ENCODE measurements around the gene LRP2. TPM values are rescaled to one million over a fixed set of nuclear protein-coding genes. Genes with fewer than 3 reads are reported as not detected.

The LRP2 gene
- total and polyA plus RNA-seq, 2 of the 8 experiments (the other 6 are each of a cell fraction or from before 2014, with no cell fraction given): 2.0 to 2.9 TPM

DNA sequence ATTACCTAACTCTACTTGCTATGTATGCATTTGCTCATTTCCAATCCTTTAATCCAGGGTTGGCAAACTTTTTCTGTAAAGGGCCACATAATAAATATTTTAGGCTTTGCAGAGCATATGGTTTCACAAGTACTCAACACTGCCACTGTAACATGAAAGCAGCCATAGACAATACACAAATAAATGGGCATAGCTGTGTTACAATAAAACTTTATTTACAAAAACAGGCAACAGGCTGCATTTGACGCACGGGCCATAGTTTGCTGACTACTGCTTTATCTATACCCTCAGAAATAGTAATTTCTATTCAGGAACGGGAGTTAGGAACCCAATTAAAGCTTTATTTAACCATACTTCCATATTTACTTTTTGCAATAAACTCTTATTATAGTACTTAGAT lies 154.3 kb downstream of the LRP2 start:
- H2BK20ac ChIP-seq (ENCODE audit: low read length): no peak overlapping the region
- no peaks in the 10 kb centered on the region for H3K79me1 ChIP-seq (ENCODE audit: low read depth, low read length)
- H2BK12ac ChIP-seq (ENCODE audit: low read depth, low read length): no peak overlapping the region
- no peak overlapping the region for H3K56ac ChIP-seq (replicated peaks; ENCODE audit: insufficient read length, low read depth, low read length)
- no peak overlapping the region for H4K5ac ChIP-seq (ENCODE audit: insufficient read length, low read depth, low read length)
- no peak overlapping the region for H2AK5ac ChIP-seq (ENCODE audit: low read depth, low read length)
- H3K4ac ChIP-seq (replicated peaks; ENCODE audit: insufficient read length, low read depth, low read length): no peak overlapping the region
- no peak overlapping the region for H3K23ac ChIP-seq (ENCODE audit: insufficient read length)
- peaks cover 0 to 2% (median 0%) of the 10 kb centered on the region in 4 experiments; a peak in 2 of 8 replicates for H3K36me3 ChIP-seq (ENCODE audit: control insufficient read depth in 2 of 4, insufficient read depth in 4 of 4, low read length in 3 of 4)
- no peaks in the 10 kb centered on the region for H3K79me2 ChIP-seq (ENCODE audit: control insufficient read depth in 1 of 2, insufficient read depth in 2 of 2, low read length in 2 of 2)
- H4K91ac ChIP-seq (replicated peaks; ENCODE audit: insufficient read length, low read length): no peak overlapping the region
- no peaks in the 10 kb centered on the region for H3K9me3 ChIP-seq (ENCODE audit: insufficient read depth in 2 of 2, low read depth in 1 of 2, low read length in 1 of 2)
- no peak overlapping the region for H3K14ac ChIP-seq (ENCODE audit: insufficient read length)
- no peaks in the 10 kb centered on the region for H3K4me1 ChIP-seq (replicated peaks in 1 of 4; ENCODE audit: control insufficient read depth in 3 of 4, insufficient read depth in 4 of 4, low read length in 3 of 4)
- TF ChIP-seq, protein P1, sequence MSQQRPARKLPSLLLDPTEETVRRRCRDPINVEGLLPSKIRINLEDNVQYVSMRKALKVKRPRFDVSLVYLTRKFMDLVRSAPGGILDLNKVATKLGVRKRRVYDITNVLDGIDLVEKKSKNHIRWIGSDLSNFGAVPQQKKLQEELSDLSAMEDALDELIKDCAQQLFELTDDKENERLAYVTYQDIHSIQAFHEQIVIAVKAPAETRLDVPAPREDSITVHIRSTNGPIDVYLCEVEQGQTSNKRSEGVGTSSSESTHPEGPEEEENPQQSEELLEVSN (IDR thresholded peaks at IDR 0.05): no peak
- no peak for TF ChIP-seq FOSL1 (IDR thresholded peaks at IDR 0.05; ENCODE audit: insufficient read depth, low read depth, low read length)
- TF ChIP-seq CBX8 (IDR thresholded peaks at IDR 0.05; ENCODE audit: borderline replicate concordance, low read depth, low read length): no peak
- H3K27me3 ChIP-seq (replicated peaks in 1 of 4; ENCODE audit: control insufficient read depth in 3 of 4, extremely low read depth in 1 of 4, insufficient read depth in 3 of 4, low read length in 3 of 4): no peaks in the 10 kb centered on the region
- no peak overlapping the region for H3K9ac ChIP-seq (replicated peaks in 1 of 4; ENCODE audit: extremely low read depth in 1 of 4, low read depth in 3 of 4, low read length in 3 of 4)
- FAIRE-seq (no peak), DNase-seq (ENCODE audit: low read depth in 1 of 2, low spot score in 2 of 2) (no peak)
- no peak overlapping the region for H3K4me2 ChIP-seq (ENCODE audit: insufficient read depth in 1 of 2, low read depth in 2 of 2, low read length in 2 of 2)
- ChIA-PET POLR2A (ENCODE audit: partially characterized antibody) (no interaction called here), CTCF (ENCODE audit: partially characterized antibody) (interaction anchor here (1.0 to 4.7 kb wide), 4 partner anchors 15 to 98 kb away, joined by 3 to 27 read pairs (median 4); no protein-coding TSS in a partner anchor)
- H2BK120ac ChIP-seq (replicated peaks; ENCODE audit: low read depth, low read length): no peak overlapping the region
- H3K27ac ChIP-seq (ENCODE audit: low read depth, low read length): no peak overlapping the region
- 100% methylated on average over 3 of the region's 3 CpGs; no CpG with 5 or more reads in 1 of the 2 experiments for WGBS, 2 experiments (ENCODE audit: extremely low coverage in 1 of 2, insufficient coverage in 1 of 2, insufficient read length in 1 of 2, insufficient replicate concordance in 2 of 2, low coverage in 1 of 2, low lambda C conversion rate in 2 of 2, missing lambda C conversion rate in 1 of 2)
- no peak overlapping the region for H3K18ac ChIP-seq (ENCODE audit: extremely low read depth, low read length)
- no peaks in the 10 kb centered on the region for H4K20me1 ChIP-seq (replicated peaks in 1 of 2; ENCODE audit: control insufficient read depth in 1 of 2, insufficient read depth in 2 of 2, low read length in 2 of 2)
- no peak overlapping the region for H2AFZ ChIP-seq (ENCODE audit: low read length)
- no peak overlapping the region for H2BK5ac ChIP-seq (ENCODE audit: low read depth, low read length)
- H4K8ac ChIP-seq (ENCODE audit: extremely low read depth, insufficient read depth, low read length): no peak overlapping the region
- H3K23me2 ChIP-seq (ENCODE audit: low read depth, low read length): no peaks in the 10 kb centered on the region
- no peak overlapping the region for H3K4me3 ChIP-seq (ENCODE audit: extremely low read depth in 1 of 4, insufficient read depth in 2 of 4, low read depth in 3 of 4, low read length in 4 of 4)
- no peak overlapping the region for H2BK15ac ChIP-seq (ENCODE audit: low read length)

All from H1 (cell line).